IMR-90 (cell line): ENCODE data around the gene CYP2W1. TPM values are rescaled to one million over a fixed set of nuclear protein-coding genes. Genes with fewer than 3 reads are reported as not detected.
A peak's percentile ranks its signal among the peaks of the same experiment; 100 is the strongest.

Experiments used
- ATAC-seq: fragments of 200-7000 bp; cut with Tn5 transposase; 2 replicates; pipeline ENCODE4 v1.9.1; 2020; ENCODE audit warnings: low read depth, mild to moderate bottlenecking, moderate library complexity
- BruUV-seq: library from RNA; stranded (reverse); fragments of 400-500 nt; replicated peaks from 2 replicates; lab custom pipeline; 2021; lab: Mats Ljungman, UMichigan
- CTCF ChIA-PET: fragments of 300-600 bp; formaldehyde crosslinking; extraction: SDS; loops from one replicate; lab custom pipeline; 2021; ENCODE audit warnings: antibody characterized with exemption; lab: Yijun Ruan, JAX
- POLR2A ChIA-PET: fragments of 300-600 bp; sonication (Branson Sonifier 250); formaldehyde crosslinking; loops from one replicate; lab custom pipeline; 2022; ENCODE audit warnings: antibody characterized with exemption; ENCODE audit not compliant: unreplicated experiment; lab: Charles Lee
- DNase-seq: peaks from one replicate; pipeline ENCODE4 v3.0.0; 2013
- H2AFZ ChIP-seq: replicated peaks from 2 replicates; pipeline ENCODE3; 2013; ENCODE audit warnings: low read length, mild to moderate bottlenecking; ENCODE audit not compliant: poor library complexity
- H2AK5ac ChIP-seq: 2 replicates; pipeline ENCODE4 v1.6.1; 2013; ENCODE audit warnings: low read depth, low read length, inconsistent platforms
- H2AK9ac ChIP-seq: replicated peaks from 2 replicates; pipeline ENCODE3; 2013; ENCODE audit warnings: mild to moderate bottlenecking, low read depth, low read length, moderate library complexity; ENCODE audit not compliant: poor library complexity
- H2BK120ac ChIP-seq: 2 replicates; pipeline ENCODE4 v1.6.1; 2013; ENCODE audit warnings: low read depth, low read length, inconsistent platforms
- H2BK15ac ChIP-seq: 3 replicates; pipeline ENCODE4 v1.6.1; 2013; ENCODE audit warnings: low read depth, low read length, inconsistent platforms
- H2BK20ac ChIP-seq: 2 replicates; pipeline ENCODE4 v1.6.1; 2013; ENCODE audit warnings: low read depth, mild to moderate bottlenecking, inconsistent platforms, low read length, moderate library complexity
- H2BK5ac ChIP-seq: 2 replicates; pipeline ENCODE4 v1.6.1; 2013; ENCODE audit warnings: mild to moderate bottlenecking, low read depth, low read length, inconsistent platforms; ENCODE audit not compliant: poor library complexity, severe bottlenecking
- H3K14ac ChIP-seq: replicated peaks from 2 replicates; pipeline ENCODE4 v1.6.1; 2013; ENCODE audit warnings: low read depth, low read length, inconsistent platforms
- H3K18ac ChIP-seq: 2 replicates; pipeline ENCODE4 v1.6.1; 2013; ENCODE audit warnings: low read depth, low read length, control low read depth
- H3K23ac ChIP-seq: 2 replicates; pipeline ENCODE4 v1.6.1; 2013; ENCODE audit warnings: low read depth, low read length, inconsistent platforms
- H3K27ac ChIP-seq: 2 replicates; pipeline ENCODE4 v1.5.1; 2013; ENCODE audit warnings: mild to moderate bottlenecking, control low read depth, low read length; ENCODE audit not compliant: insufficient read depth
- H3K27me3 ChIP-seq: 2 replicates; pipeline ENCODE4 v1.6.1; 2013; ENCODE audit warnings: low read length; ENCODE audit not compliant: control insufficient read depth, insufficient read depth
- H3K36me3 ChIP-seq: 2 replicates; pipeline ENCODE4 v1.6.1; 2013; ENCODE audit warnings: low read length, mixed read lengths; ENCODE audit not compliant: control insufficient read depth, insufficient read depth
- H3K4ac ChIP-seq: 2 replicates; pipeline ENCODE4 v1.6.1; 2013; ENCODE audit warnings: low read depth, low read length, inconsistent platforms
- H3K4me1 ChIP-seq: 2 replicates; pipeline ENCODE4 v1.6.1; 2013; ENCODE audit warnings: low read length, mixed read lengths; ENCODE audit not compliant: control insufficient read depth, insufficient read depth
- H3K4me2 ChIP-seq: 2 replicates; pipeline ENCODE4 v1.6.1; 2013; ENCODE audit warnings: low read depth, mild to moderate bottlenecking, control low read depth, low read length, moderate library complexity
- H3K4me3 ChIP-seq: 2 replicates; pipeline ENCODE4 v1.5.1; 2013; ENCODE audit warnings: low read depth, mild to moderate bottlenecking, control low read depth, low read length, moderate library complexity; ENCODE audit not compliant: insufficient read depth
- H3K56ac ChIP-seq: 2 replicates; pipeline ENCODE4 v1.6.1; 2013; ENCODE audit warnings: low read length, inconsistent platforms; ENCODE audit not compliant: insufficient read depth; ENCODE audit errors: extremely low read depth
- H3K79me1 ChIP-seq, 2 experiments: 2 replicates each; pipeline ENCODE4 v1.6.1; 2013; ENCODE audit warnings: low read length in 2 of 2, inconsistent platforms in 1 of 2, low read depth in 1 of 2
- H3K9ac ChIP-seq: 2 replicates; pipeline ENCODE4 v1.6.1; 2013; ENCODE audit warnings: low read depth, low read length, control low read depth
- H3K9me1 ChIP-seq: 2 replicates; pipeline ENCODE4 v1.6.1; 2013; ENCODE audit warnings: low read length, inconsistent platforms; ENCODE audit not compliant: insufficient read depth
- H3K9me3 ChIP-seq: 2 replicates; pipeline ENCODE4 v1.6.1; 2013; ENCODE audit warnings: low read length; ENCODE audit not compliant: control insufficient read depth, insufficient read depth
- H4K20me1 ChIP-seq: 2 replicates; pipeline ENCODE4 v1.6.1; 2013; ENCODE audit warnings: low read length, inconsistent platforms; ENCODE audit not compliant: insufficient read depth
- H4K5ac ChIP-seq: 2 replicates; pipeline ENCODE4 v1.6.1; 2013; ENCODE audit warnings: mild to moderate bottlenecking, low read depth, low read length, control low read depth
- H4K8ac ChIP-seq, 2 experiments: 2 replicates each; pipeline ENCODE4 v1.6.1; 2013; ENCODE audit warnings: low read depth in 2 of 2, low read length in 2 of 2, control low read depth in 1 of 2, inconsistent platforms in 1 of 2
- H4K91ac ChIP-seq: 2 replicates; pipeline ENCODE4 v1.6.1; 2013; ENCODE audit warnings: low read depth, low read length, inconsistent platforms; ENCODE audit not compliant: insufficient read depth
- RAD21 ChIP-seq: IDR thresholded peaks from 2 replicates; pipeline ENCODE4 v1.6.1; 2012; ENCODE audit warnings: low read length, improper control_type of control experiment
- WGBS, 2 experiments: methylation state at CpG; one replicate each; pipeline versions ENCODE4 v1.1.5 to v1.1.7; 2013; ENCODE audit warnings: missing lambda C conversion rate in 2 of 2; ENCODE audit not compliant: insufficient read length in 1 of 2; ENCODE audit errors: extremely low coverage in 2 of 2; 5-methylcytosine and 5-hydroxymethylcytosine counted together
- dilution Hi-C: fragments of 300-500 bp; cut with HindIII; formaldehyde crosslinking; loops from one replicate; pipeline ENCODE4 v1.14.3; 2018; ENCODE audit warnings: low sequenced_read_pairs; ENCODE audit not compliant: unreplicated experiment
- in situ Hi-C: fragments of 300-500 bp; cut with MboI; formaldehyde crosslinking; loops from 3 replicates; pipeline ENCODE4 v1.14.3; 2019; ENCODE audit warnings: low sequenced_read_pairs, inconsistent platforms, mixed read lengths
- intact Hi-C: fragments of 100-400 bp; cut with micrococcal nuclease; formaldehyde crosslinking; loops from 2 replicates; pipeline ENCODE4 v1.10.0; 2022
- polyA plus RNA-seq, 3 experiments: library from polyadenylated mRNA; depleted of rRNA; stranded (reverse); fragments of >200 nt; gene quantifications; 2 replicates each; pipeline ENCODE4 v1.2.3, GENCODE V29; 2012; ENCODE audit warnings: low replicate concordance in 1 of 3
- total RNA-seq: library from RNA; depleted of rRNA; stranded (reverse); fragments of >200 nt; gene quantifications from 2 replicates; pipeline ENCODE4 v1.2.3, GENCODE V29; 2012

Gene CYP2W1
- total and polyA plus RNA-seq, 2 of the 4 experiments (the other 2 are of a cell fraction) = not detected

DNA sequence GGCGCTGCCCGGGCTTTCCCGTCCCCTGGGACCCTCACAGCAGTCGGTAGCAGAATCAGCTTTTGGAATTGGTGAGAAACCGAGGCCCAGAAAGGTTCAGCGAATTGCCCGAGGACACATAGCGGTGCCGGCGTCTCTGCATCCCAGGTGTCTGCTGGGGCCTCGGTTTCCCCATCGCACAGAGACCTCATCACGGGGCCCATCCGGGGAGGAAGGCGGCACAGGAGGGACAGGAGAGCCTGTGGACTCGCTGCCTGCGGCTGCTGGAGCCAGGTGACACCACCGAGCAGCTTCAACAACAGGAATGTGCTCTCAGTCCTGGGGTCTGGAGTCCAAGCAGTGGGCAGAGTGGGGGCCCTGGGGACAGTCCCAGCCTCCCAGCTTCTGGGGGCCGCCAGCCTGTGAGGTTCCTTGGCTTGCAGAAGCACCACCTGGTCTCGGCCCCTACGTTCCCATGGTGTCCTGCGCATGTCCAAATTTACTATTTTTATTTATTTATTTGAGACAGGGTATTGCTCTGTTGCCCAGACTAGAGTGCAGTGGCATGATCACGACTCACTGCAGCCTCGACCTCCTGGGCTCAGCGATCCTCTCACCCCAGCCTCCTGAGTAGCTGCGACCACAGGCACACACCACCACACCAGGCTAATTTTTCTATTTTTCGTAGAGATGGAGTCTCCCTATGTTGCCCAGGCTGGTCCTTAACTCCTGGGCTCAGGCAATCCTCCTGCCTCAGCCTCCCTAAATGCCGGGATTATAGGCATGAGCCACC, 7.1 kb upstream of the CYP2W1 start:
- Histone ChIP-seq H3K36me3 (peaks cover 8% of the 10 kb centered on the region), H3K27me3 (no peaks in the 10 kb centered on the region), H3K79me1 (peaks cover 16 to 37% of the 10 kb centered on the region in 2 experiments), H3K9ac (peak overlapping the region; percentile 43), H2AK5ac (peak overlapping the region; percentile 54; the same call in 1 of the 2 replicates), H3K4me2 (peak overlapping the region; percentile 88), H4K5ac (peak overlapping the region; percentile 90), H3K14ac (peak overlapping the region; percentile 46), H3K23ac (no peak overlapping the region), H3K18ac (no peak overlapping the region; the same call in 1 of the 2 replicates), H2BK15ac (peak overlapping the region; percentile 47; the same call in 1 of the 3 replicates), H3K4me1 (peaks cover 4% of the 10 kb centered on the region), H3K56ac (no peak overlapping the region), H3K27ac (peak overlapping the region; percentile 35), H3K4ac (peak overlapping the region; percentile 77), H3K9me3 (no peaks in the 10 kb centered on the region), H4K8ac (peak overlapping the region; percentile 58 to 97; a peak in 3 of 4 replicates), H2BK120ac (no peak overlapping the region), H3K4me3 (peak overlapping the region; percentile 66), H2BK20ac (no peak overlapping the region), H2BK5ac (no peak overlapping the region), H4K20me1 (peaks cover 39% of the 10 kb centered on the region), H3K9me1 (no peaks in the 10 kb centered on the region; the same call in 1 of the 2 replicates), H2AK9ac (peak overlapping the region; percentile 87), H4K91ac (no peak overlapping the region), H2AFZ (peak overlapping the region; percentile 98)
- dilution Hi-C loops (no loop called here), in situ Hi-C loops (no loop called here), intact Hi-C loops (no loop called here)
- ChIA-PET POLR2A (no interaction called here), CTCF (interaction anchor here (0.8 kb wide), 1 partner anchor 83 kb away, joined by 3 read pairs; no protein-coding TSS in a partner anchor)
- ATAC-seq (no peak), DNase-seq (no peak)
- 36% methylated on average over 6 of the region's 28 CpGs; no CpG with 5 or more reads in 1 of the 2 experiments for WGBS, 2 experiments
- no TSS peak for BruUV-seq
- TF ChIP-seq RAD21 = no peak
